NCI-H526 (cell line): ENCODE measurements around the gene ANK3.

ENCODE experiments used
- DNase-seq, 2 experiments: peaks; one replicate each; lab custom pipeline; 2025; lab: John Stamatoyannopoulos, UW

ANK3 gene

GRCh38 chr10:60224066-60224705 is 165.5 kb downstream of the ANK3 start:
- DNase-seq: no peak

- DNase-seq: no peak
Observed at GRCh38 chr10:60222047-60222446, 167.6 kb downstream of the ANK3 start.

- no peak for DNase-seq
Observed at GRCh38 chr10:60212195-60212594, 177.5 kb downstream of the ANK3 start.

- DNase-seq: no peak
Observed at GRCh38 chr10:60209874-60210570, 179.7 kb downstream of the ANK3 start.

- DNase-seq: peak; percentile 30 to 45
Observed at GRCh38 chr10:60208676-60209269, 180.9 kb downstream of the ANK3 start.

DNA sequence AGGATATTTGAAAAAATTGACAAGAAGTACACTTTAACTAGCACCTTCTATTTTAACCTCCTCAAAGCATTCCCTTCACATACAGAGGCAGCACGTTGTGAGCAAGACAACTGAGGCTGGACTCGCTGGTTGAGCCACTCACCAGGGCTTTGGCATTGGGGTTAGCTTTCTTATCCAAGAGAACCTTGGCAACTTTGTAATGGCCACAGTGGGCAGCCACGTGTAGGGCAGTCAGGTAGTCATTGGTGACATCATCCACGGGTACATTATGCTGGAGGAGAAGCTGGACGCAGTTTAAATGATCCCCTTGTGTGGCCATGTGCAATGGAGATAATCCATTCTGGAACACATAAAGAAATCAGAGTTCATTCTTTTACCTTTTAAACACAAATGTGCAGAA is 181.8 kb downstream of the ANK3 start:
- DNase-seq: no peak

DNA sequence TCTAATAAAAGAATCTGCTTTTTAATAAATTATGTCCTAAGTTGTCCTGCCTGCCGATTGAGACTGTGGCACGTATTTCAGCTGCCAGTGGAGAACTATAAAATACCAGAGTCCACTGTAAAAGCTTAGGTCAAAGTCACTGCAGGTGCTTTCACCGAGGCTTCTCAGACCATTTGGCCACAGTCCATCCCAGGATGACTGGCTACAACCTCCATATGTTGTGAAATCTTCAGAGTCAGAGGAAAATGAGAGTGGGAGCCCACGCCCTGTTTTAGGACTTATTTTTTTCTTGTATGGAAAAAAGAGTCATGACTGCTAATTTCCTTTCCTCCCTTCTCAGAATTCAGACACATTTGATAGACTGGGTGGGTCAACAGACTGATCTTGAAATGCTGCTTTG is 182.9 kb downstream of the ANK3 start:
- no peak for DNase-seq

DNA sequence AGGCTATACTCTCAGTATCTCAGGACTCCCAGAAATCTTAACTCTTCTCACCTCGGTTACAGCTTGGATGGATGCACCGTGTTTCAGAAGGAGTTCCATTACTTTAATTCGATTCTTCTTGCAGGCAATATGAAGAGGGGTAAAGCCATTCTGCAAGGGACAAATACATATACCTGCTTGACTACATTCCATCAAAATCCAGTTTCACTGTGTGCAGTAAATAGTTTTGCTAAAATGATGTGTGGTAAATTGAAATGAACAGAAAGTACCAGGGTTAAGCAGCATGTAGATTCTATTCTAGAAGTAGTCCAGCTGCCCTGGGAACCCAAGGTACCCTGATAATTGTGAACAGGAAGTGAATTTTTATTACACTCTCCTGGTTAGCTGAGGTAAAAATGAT is 183.9 kb downstream of the ANK3 start:
- DNase-seq: no peak

DNA sequence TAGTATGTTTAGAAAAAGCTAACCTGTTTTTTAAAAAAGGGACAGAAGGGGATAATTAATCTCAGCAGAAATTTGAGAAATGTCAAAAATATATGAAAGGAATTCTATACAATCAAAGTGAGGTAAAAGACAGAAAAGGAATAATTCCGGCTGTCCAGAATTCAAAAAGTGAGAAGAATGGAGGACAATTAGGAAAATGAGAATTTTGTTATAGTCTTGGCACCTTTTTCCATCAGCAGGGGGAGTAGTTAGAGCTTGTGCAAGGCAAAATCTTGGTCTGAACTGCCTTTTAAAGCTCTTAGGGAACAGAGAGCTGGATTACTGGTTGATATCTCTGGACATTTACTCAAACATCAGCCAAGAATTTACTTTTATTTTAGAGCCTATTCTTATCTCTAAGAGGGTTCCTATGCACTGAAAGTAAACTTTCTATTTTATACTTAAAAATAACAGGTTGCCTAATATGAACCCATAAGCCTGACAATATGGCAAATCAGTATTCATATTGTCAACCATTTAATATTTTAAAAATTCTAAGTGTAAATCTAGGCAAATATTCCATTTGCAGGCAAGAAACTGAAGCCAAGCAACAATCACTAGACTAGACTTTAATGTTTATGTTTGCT is 185.6 kb downstream of the ANK3 start:
- DNase-seq: peak in 1 of 2 experiments; percentile 23

DNA sequence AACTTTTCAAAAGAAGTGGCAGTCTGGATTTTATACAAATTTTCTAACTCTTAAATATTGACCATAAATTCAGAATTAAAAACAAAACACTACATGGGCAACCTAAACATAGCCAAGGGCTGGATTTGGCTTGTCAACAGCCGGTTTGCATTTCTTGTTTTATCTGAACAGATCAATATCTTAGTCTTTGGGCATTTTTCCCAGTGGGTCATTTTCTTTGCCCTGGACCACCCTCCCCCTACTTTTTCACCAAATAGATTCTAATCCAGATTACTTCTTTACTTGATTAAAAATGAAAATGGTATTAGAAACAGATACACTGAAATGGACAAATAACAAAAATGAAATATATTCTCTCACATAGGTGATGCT is 189.0 kb downstream of the ANK3 start:
- no peak for DNase-seq

DNA sequence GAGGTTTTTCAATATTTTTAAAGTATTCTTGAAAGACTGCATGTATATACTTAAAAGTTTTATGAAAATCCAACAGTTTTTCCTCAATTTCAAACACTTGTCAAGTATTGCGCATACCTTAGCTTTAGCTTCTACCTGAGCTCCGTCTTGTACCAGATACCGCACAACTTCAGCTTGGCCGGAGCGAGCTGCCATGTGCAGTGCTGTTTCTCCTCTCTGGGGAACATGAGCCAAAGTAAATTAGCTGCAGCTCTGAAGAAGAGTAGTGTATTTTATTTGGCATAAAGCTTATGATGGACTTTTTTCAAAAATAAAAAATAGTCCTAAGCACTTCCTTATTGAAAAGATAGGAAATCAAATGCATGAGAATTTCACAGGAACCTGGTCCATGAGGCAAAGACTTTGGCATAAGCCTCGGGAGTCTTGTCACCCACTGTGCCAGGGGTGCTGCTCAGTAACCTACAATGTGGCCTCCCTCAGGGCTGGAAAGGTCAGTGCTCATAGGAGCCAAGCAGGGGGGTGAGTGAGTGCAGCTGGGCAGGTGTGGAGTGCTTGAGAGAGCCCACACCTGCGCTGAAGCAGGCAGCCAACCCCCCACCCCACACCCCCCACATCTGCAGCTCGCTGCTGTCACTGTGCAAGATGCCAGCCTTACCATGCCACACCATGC is 189.5 kb downstream of the ANK3 start:
- DNase-seq: no peak

- no peak for DNase-seq
Observed at GRCh38 chr10:60197206-60197605, 192.5 kb downstream of the ANK3 start.

GRCh38 chr10:60194421-60194820 is 195.3 kb downstream of the ANK3 start:
- no peak for DNase-seq

DNA sequence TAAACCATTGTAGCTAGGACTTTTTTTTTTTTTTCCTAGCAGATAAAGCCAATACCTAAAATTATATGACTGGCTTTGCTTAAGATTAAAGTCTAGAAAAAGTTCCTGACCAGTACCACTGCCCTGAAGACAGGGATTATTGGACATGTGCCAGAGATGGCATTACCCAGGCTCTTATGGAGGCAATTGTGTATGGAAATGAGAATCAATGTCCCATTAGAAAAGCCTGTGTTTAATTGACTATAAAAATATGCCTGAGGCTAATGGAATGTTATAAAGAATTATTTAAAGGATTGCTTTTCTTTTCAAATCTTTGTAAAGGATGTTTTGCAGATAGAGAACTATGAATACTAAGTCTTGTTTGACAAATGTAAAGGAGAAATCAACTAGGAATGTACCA is 196.7 kb downstream of the ANK3 start:
- DNase-seq: no peak

- no peak for DNase-seq
Observed at GRCh38 chr10:60189861-60190475, 199.7 kb downstream of the ANK3 start.

- no peak for DNase-seq
Observed at GRCh38 chr10:60188548-60188947, 201.1 kb downstream of the ANK3 start.

- no peak for DNase-seq
Observed at GRCh38 chr10:60187691-60188090, 202.0 kb downstream of the ANK3 start.

DNA sequence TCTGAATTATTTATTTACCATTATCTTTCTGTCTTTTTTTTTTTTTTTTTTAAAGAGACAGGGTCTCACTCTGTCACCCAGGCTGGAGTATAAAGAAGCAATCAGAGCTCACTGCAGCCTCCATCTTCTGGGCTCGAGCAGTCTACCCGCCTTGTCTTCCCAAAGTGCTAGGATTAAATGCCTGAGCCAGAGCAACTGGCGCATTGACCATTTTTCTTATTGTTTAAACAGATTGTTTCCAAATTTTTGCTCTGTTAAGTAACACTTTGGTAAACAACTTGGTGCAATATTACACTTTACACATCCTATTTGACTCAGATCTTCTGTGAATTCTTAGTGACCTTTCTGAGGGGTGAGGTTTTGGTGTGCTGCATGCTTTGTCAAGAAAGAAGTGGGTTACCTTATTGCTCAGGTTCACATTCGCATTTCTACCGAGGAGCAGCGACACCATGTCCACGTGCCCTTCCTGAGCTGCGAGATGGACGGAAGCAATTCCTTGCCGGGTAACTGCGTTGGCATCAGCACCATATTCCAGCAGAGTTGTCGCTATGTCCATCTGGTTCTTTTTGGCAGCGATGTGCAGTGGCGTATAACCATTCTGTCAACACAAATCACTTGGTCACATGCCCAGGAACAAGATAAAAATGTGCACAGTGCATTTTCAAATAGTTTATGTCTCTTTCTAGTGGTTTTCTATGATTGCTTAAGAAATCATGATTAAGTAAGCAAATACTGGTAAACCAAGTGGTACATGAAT is 203.2 kb downstream of the ANK3 start:
- no peak for DNase-seq

GRCh38 chr10:60185421-60185820 is 204.3 kb downstream of the ANK3 start:
- no peak for DNase-seq

DNA sequence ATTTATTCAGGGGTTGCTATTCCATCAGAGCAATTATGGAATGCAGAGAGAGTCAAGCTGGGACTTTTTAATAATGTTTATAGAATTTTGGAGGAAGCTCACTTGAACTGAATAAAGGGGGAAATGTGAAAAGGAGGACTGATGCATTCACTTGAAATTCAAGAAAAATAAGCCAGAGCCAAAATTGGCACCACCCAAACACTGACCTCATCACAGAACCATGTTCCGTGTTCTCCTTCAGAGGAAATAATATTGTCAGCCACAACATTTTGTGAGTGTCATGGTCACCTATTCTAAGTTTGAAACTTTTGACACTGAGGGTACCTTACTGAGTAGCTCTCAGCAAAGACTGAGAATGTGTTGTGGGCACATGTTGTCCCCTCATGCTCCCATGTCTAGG is 207.0 kb downstream of the ANK3 start:
- no peak for DNase-seq

DNA sequence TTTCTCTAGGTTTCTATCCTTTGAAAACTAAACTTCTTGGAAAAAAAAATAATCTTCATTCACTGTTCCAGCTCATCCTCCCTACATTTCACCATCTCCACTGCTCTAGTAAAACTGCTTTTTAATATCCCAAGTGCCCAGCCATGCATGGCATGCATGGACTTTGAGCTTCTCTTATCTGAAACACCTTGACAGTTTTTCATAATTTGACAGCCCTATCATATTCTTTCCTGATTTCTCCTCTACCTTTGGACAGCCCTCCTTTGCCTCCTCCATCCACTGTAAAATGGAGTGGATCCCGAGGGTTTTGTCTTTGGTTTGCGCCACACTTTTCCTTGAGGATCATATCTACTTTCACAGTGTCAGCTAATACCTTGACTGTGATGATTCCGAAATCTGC is 212.8 kb downstream of the ANK3 start:
- DNase-seq: peak; percentile 39 to 68
